HG02763 (cell line): ENCODE data around the gene ZAR1.

Experiments
- ATAC-seq: cut with Tn5 transposase; IDR thresholded peaks from one replicate; pipeline ENCODE4 v1.9.1; 2021; ENCODE audit warnings: mild to moderate bottlenecking, moderate library complexity; ENCODE audit not compliant: unreplicated experiment

ZAR1 gene

DNA sequence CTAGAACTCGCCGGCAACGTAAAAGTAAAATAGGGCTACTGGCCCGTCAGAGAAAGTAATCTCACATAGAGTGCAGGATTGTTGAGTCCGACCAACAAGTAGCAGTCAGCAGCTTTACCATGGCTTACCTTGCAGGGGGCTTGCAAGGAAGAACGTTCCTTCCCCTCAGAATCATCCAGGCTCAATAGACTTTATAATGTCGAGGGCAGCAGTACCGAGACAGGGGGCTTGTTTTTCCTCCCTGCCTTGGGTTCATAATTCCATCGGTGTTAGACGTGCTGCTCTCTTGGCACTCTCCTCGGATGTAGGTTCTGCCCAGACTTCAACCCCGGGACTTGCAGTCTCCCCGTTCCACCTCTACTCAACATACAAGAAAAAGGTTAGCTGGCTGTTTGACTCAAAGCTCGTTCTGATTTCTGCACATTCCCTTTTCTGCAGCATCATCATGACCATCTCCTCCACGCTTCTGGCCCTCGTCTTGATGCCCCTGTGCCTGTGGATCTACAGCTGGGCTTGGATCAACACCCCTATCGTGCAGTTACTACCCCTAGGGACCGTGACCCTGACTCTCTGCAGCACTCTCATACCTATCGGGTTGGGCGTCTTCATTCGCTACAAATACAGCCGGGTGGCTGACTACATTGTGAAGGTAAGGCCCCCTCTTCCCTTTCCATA, 5.4 kb upstream of the ZAR1 start:
- no peak for ATAC-seq

DNA sequence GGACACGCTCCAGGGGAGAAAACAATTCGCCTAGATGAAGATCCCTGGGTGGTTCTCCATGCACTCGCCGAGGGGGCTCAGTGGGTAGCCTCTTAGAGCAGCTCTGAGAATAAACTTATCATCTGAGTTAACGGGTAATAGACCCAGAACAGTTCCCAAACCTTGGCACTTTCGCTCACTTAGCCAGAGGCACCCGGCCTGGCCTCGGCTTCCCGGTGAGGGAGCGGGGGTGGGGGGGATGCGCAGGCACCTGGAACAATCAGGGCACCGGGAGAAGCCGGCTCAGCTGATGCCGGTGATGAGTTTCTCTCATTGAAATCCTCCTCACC, 405 bp upstream of the ZAR1 start:
- no peak for ATAC-seq

DNA sequence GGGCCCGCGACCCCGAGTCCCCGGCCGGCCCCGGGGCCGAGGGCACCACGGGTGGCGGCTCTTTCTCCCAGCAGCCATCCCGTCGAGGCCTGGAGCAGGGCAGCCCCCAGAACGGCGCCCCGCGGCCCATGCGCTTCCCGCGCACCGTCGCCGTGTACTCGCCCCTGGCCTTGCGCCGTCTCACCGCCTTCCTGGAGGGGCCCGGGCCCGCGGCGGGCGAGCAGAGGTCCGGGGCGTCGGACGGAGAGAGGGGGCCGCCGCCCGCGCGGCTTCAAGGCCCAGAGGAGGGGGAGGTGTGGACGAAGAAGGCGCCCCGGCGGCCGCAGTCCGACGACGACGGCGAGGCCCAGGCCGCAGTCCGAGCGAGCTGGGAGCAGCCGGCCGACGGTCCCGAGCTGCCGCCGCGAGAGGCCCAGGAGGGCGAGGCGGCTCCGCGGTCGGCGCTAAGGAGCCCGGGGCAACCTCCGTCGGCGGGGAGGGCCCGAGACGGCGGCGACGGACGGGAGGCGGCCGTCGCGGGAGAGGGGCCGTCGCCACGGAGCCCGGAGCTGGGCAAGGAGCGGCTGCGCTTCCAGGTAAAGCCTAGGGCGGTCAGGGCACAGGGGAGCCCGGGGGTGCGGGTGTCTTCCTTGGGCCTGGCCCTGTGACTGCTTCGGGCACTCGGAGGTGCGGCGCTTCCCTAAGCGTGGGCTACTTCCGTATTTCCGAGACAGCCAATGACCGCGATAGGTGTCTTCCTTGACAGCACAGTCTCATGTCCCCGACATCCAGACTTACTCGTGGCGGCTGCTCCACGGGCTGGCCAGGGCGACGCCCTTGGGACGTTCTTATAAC, 845 bp downstream of the ZAR1 start:
- no peak for ATAC-seq

DNA sequence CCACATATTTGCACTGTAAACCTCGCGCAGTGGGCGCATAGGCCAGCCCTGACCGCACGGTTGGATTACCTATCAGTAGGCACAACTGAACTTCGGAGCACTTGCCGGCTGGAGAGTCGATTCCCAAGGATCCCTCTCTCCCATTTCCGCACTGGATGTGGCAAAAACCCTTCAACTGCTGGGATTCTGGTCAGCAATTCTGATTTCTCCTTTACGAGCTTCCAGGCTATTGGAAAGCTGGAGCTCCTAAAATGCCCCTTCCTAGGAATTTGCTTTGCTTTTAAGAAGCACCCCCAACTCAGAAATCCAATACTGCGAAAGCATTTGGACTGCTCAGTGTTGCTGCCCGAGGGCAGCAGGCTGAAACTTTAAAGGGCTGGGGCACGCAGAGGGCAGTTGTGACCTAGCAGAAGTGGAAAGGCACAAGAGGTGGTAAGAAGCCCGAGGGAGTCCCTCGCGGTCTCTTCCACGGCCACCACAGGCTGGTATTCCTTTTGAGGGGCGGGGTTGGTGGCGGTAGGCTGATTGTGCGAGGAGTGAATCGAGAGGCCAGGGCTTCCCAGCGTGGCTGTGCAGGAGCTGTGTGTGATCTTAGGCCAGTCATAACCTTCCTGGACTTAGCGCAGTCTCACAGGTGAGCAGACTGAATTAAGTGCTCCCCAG, 1.6 kb downstream of the ZAR1 start:
- ATAC-seq = no peak

DNA sequence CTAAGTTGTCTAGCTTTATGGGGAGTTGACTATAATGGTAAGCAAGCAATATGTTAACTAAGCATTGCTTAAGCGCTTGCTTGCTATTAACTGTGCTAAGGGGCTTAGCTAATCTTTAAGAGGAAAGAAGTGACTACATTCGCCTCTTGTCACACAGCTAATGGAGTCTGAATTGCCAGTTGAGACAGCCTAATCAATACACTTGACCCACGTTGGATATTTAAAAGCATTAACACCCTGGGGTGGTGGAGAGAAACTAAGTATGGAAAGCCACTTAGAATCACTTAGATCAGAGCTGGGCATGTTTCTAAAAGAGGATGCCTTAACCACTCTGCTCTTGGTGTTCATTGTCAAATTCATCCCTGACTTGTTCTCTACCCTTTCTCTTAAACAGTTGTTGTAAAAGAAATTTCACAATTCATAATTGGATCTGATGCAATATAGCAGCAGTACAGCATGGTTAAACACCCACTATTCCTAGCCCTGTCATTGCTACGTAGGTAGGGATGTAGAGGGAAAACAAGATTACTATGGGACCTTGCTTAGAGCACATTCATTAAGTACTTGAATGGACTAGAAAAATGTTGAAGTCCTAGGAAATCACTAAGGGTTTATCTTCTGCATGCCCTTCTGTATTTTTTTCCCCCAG, 3.5 kb downstream of the ZAR1 start:
- ATAC-seq = no peak

DNA sequence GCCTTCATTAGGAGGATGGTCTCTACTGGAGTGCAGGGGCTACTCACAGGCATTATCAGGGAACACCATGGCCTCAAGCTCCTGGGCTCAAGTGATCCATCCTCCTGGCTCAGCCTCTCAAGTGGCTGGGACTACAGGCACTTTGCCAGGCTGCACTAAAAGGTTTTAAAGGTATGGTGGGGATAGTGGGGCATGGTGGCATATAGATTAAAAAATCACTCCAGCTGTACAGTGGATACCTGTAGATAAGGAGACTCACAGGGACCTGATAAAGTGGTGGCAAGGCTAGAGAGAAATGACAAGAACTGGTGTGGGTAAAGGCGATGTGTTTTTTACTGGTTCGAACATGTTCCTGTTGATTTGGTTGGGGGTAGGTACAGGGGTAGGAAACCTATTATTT, 5.9 kb downstream of the ZAR1 start:
- no peak for ATAC-seq

DNA sequence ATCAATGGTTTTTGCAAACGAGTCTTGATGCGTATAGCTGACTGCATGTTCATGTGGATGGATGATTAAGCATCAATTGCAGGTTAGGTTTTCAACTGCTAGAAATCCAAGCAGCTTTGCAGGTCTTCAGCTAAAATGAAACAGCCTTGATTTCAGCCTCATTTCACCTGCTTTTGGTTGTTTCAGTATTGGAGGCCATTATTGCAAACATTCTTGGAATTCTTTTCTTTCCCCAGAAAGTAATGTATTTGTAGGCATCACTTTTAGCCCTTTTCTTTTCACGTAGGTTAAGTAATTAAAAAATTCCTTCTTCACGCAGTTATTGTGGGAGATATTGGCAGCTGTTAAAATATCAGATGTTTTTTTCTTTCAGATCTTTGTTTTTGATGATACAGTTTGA, 8.8 kb downstream of the ZAR1 start:
- ATAC-seq = no peak

DNA sequence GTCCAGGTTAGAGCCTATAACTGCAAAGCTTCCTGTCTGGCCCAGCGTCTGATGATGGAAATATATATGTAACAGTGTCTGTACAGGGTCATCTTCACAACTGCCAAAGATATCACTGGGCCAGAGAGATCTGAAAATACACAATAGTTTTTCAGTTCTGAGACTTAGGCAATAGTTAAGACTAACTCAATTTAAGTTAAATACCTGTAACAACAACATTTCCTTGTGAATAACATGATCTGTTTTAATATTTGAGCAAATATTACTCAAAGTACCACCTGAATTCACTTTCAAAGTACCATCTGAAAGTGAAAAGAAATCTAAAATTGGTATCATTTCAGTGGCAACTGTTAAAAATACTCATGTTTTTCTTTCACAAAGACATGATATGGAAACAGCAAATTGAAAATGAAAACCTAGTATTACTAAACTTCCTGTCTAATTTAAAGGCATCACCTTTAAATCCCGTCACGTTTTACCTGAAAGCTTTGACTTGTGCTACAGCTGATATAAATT, 9.6 kb downstream of the ZAR1 start:
- peak; percentile 67 for ATAC-seq

DNA sequence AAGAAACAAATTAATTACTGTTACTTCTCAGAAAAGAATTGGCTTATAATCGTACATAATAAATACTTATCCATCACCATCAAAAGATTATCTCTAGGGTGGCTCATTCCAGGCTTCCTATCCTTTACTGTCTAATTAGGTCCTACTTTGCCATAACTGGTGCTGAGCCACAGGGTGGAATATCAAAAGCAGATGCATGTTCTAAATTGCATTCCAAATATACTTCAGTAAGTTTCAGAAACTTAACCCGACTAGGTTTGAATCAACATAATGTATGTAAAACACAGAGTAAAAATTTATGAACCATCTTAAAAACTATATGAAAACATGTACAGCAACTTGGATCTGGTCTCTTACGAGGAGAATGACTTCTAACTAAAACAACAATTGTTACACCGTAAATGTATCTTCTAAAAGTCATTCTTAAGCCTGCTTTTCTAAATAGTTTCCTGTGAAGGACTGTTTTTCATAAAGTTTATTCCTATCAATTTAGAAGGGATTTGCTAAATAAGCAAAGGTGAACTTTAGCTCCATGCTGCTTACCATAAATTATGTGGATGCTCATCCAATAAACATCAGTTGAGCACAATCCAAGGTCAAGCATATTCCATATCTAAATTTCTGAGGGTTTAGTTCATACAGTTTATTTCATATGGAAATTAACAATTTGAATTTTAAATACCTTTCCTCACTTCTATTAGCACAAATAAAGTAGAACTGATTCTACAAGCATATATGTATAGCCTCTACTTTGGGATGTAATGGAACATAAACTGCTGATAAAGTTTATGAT, 13.4 kb downstream of the ZAR1 start:
- ATAC-seq = no peak

DNA sequence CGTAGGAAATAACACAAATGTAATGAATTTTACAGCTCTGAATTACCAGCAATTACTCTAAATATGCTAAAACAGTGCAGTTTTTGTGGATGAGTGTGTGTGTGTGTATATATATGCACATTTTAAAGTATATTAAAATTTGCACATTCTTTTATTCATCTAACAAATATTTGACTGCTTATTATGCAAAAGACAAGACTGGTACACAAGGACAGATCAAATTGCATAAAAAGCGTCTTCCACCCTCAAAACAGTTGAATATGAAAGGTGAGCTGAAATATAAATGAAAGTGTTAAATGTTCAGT, 13.9 kb downstream of the ZAR1 start:
- no peak for ATAC-seq

DNA sequence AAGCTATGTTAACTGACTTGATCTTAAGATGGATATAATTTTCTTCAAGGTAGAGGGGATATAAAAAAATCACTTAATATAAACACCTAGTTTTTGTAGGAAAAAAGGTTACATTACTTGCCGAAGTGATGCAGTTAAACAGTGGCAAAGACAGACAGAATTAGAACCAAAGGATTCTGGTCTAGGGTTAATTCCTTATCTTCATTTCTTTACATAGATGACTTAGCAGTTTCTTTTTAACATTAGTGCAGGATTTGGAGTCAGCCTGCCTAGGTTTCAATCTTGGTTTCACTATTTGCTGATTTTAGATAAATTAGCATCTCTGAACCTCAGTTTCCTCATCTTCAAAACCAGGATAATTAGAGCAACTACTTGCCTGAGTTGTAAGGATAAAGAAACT, 14.3 kb downstream of the ZAR1 start:
- ATAC-seq = no peak

DNA sequence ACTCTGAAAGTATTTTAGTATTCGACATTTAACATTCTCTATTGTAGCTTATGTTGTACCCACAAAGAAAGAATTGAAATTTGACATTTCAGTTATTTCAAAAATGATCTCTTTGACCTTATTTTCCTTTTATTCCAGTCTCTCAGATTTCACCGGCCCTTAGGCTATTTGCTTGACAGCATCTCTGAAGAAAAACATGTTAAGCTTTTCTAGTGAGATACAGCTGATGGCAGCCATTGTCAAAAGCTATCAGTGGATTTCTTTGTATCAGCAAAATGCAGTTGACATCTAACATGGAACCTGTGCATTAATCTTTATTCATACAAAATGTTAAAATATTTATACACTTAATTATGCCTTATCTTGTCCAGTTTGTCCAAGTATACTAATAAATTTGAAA, 16.7 kb downstream of the ZAR1 start:
- no peak for ATAC-seq

DNA sequence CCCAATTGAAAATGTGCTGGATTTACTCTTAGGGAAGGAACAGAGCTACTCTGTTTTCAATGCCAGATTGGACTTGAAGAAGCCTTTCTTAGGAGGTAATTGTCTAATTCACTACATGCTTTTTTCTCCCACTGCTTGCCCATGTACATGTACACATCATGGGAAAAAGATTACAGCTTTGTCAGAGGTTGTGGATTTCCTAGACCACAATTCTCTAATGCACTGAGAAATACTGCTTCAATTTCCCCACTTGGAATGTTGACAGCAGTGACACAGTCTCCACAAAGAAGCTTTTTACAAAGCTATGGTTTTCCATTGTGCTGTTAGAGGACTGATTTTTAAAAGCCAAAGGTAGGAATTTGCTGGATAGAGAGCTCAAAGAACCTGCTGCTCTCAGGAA, 19.5 kb downstream of the ZAR1 start:
- no peak for ATAC-seq

DNA sequence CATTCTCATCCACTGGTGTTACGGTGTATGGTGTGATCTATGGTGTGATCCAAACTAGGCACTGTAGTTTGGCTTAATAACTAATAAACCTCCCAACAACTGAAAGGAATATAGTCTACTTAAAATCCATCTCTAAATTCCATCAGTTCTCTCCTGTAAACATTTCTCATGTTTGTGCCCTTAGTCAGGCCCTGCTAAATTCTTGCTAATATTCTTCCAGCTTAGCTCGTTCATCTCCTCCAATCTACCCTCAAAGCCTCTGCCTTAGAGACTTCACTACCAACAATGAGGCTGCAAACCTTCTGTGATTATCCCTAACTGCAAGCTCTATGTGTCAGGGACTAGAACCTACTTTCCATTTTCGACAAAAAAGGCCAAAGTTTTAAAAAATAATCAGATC, 28.1 kb downstream of the ZAR1 start:
- no peak for ATAC-seq

DNA sequence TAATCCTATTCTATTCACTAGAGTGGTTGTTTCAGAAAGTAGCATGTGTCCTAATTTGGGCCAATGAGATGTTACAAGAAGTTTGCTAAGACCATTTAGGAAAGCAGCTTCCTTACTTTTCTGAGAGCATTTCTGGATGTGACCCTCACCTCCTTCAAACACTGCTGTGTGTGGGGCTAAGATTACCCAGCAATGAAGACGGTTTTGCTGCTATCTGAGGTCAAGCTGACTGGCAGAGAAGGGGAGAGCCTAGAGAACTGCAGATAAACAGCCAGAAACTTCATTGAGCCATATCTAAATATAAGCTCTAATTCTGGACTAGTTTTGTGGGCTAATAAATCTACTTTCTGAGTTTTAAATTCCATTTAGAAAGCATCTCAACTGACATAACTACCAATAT, 36.4 kb downstream of the ZAR1 start:
- ATAC-seq = no peak

DNA sequence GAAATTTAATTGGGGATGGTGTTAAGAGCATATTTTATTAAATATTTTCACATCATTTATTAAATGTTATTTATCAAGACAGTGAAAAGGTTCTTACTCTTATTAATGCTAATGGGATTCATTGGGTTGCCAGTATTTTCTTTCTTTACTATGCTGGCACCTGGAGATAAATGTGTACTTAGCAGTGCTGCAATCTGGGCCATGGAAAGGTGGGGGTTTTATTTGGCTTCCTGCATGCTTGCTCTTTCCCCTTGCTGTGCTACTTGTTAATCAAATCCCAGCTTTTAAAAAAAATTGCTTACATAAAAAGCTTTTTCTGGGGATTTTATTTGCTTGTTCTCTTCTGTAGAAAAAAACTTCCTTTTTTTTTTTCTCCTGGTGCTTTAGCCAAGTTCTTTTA, 48.3 kb downstream of the ZAR1 start:
- ATAC-seq = no peak

DNA sequence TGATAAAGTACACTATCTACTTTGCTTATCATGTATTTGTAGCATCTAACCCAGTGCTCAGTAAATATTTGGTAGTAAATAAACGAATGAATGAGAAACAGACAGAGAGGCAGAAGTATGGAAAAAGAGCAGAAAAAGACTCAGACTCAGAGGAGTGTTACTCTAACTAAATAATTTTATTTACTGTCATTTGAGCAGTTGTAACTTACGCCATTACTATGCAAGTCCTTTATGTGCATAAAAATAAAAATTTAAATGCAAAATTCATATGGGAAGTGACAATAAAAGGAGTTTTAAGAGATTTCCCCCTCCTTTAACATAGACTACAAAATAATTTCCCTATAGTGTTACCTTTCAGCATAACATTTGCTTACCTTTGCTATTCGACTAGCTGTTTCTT, 49.5 kb downstream of the ZAR1 start:
- ATAC-seq = no peak

DNA sequence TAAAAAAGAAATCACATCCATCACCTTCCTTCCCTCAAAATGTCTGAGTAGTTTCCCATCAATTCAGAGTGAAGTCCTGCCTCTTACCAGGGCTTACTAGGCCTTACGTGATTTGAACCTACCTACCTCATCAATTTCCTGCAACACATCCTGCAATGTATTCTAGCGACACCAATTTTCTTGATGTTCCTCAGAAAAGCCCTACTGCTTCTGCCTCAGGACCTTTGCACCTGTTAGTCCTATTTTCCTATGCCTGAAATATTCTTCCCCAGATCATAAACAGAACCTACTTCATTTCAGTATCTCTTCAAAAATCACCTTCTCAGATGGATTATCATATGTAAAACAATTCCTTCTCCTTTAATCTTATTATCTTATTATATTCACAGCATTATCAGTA, 52.8 kb downstream of the ZAR1 start:
- ATAC-seq = no peak

DNA sequence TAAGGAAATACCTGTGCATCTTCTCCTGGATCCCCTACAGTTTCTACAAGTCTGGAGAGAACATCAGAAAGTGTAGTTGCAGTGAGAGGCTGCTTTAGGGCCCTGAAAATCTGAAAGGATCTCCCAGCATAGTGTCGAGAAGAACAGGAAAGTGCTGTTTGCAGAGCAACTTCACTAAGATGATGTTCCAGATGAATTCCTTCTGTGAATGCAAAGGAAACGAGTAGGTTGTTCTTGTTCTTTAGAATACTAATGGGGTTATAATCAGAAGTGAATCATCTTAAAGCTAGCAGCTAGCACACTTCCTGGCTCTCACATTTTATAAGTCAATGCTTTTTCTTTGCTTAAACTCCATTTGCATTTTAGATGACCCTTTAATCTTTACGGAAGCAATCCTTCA, 53.7 kb downstream of the ZAR1 start:
- ATAC-seq = no peak
